ENCODE measurements around the gene SPAG6.

The SPAG6 gene

GRCh38 chr10:22322641-22323160 lies 22.6 kb upstream of the SPAG6 start:
- peak overlapping the region; percentile 81 to 86 for H3K4me3 ChIP-seq (ENCODE audit: low read length in 2 of 2)
- H3K27ac ChIP-seq (ENCODE audit: low read length) = no peak overlapping the region
- peaks cover 12% of the 10 kb centered on the region for H3K4me1 ChIP-seq (ENCODE audit: control insufficient read depth, insufficient read depth, low read length)
- H3K27me3 ChIP-seq (ENCODE audit: control insufficient read depth in 1 of 2, insufficient read depth in 2 of 2, low read length in 2 of 2) = peaks cover 0 to 2% of the 10 kb centered on the region in 2 donors
- peak overlapping the region; percentile 52 to 76 for H3K9ac ChIP-seq (ENCODE audit: low read length in 2 of 2)
- peaks cover 0 to 5% of the 10 kb centered on the region in 2 donors for H3K36me3 ChIP-seq (ENCODE audit: control insufficient read depth in 2 of 2, insufficient read depth in 2 of 2, low read length in 2 of 2)
- H3K9me3 ChIP-seq (ENCODE audit: control insufficient read depth in 2 of 2, low read length in 2 of 2) = no peaks in the 10 kb centered on the region

- Histone ChIP-seq H3K4me1 (ENCODE audit: control insufficient read depth, insufficient read depth, low read length) (peaks cover 9% of the 10 kb centered on the region), H3K36me3 (ENCODE audit: control insufficient read depth in 2 of 2, insufficient read depth in 2 of 2, low read length in 2 of 2) (peaks cover 0 to 7% of the 10 kb centered on the region in 2 donors), H3K27me3 (ENCODE audit: control insufficient read depth in 1 of 2, insufficient read depth in 2 of 2, low read length in 2 of 2) (peaks cover 0 to 2% of the 10 kb centered on the region in 2 donors), H3K4me3 (ENCODE audit: low read length in 2 of 2) (peak overlapping the region; percentile 4 to 44), H3K27ac (ENCODE audit: low read length) (no peak overlapping the region), H3K9me3 (ENCODE audit: control insufficient read depth in 2 of 2, low read length in 2 of 2) (no peaks in the 10 kb centered on the region), H3K9ac (ENCODE audit: low read length in 2 of 2) (no peak overlapping the region)
Measured at GRCh38 chr10:22323538-22324305, 21.6 kb upstream of the SPAG6 start.

GRCh38 chr10:22324413-22324812 lies 20.9 kb upstream of the SPAG6 start:
- Histone ChIP-seq H3K36me3 (ENCODE audit: control insufficient read depth in 2 of 2, insufficient read depth in 2 of 2, low read length in 2 of 2) (peaks cover 4 to 11% of the 10 kb centered on the region in 2 donors), H3K27ac (ENCODE audit: low read length) (no peak overlapping the region), H3K27me3 (ENCODE audit: control insufficient read depth in 1 of 2, insufficient read depth in 2 of 2, low read length in 2 of 2) (peaks cover 0 to 2% of the 10 kb centered on the region in 2 donors), H3K9me3 (ENCODE audit: control insufficient read depth in 2 of 2, low read length in 2 of 2) (no peaks in the 10 kb centered on the region), H3K4me3 (ENCODE audit: low read length in 2 of 2) (peak overlapping the region; percentile 73 to 85), H3K9ac (ENCODE audit: low read length in 2 of 2) (peak overlapping the region in 1 of 2 donors; percentile 65), H3K4me1 (ENCODE audit: control insufficient read depth, insufficient read depth, low read length) (peaks cover 9% of the 10 kb centered on the region)

- H3K27me3 ChIP-seq (ENCODE audit: control insufficient read depth in 1 of 2, insufficient read depth in 2 of 2, low read length in 2 of 2) = peaks cover 0 to 2% of the 10 kb centered on the region in 2 donors
- H3K4me3 ChIP-seq (ENCODE audit: low read length in 2 of 2) = peak overlapping the region; percentile 73 to 85
- H3K9ac ChIP-seq (ENCODE audit: low read length in 2 of 2) = peak overlapping the region; percentile 22 to 65
- no peaks in the 10 kb centered on the region for H3K9me3 ChIP-seq (ENCODE audit: control insufficient read depth in 2 of 2, low read length in 2 of 2)
- no peak overlapping the region for H3K27ac ChIP-seq (ENCODE audit: low read length)
- peaks cover 9% of the 10 kb centered on the region for H3K4me1 ChIP-seq (ENCODE audit: control insufficient read depth, insufficient read depth, low read length)
- H3K36me3 ChIP-seq (ENCODE audit: control insufficient read depth in 2 of 2, insufficient read depth in 2 of 2, low read length in 2 of 2) = peaks cover 7 to 16% of the 10 kb centered on the region in 2 donors
Measured at GRCh38 chr10:22324893-22325271, 20.4 kb upstream of the SPAG6 start.

- no peaks in the 10 kb centered on the region for H3K9me3 ChIP-seq (ENCODE audit: control insufficient read depth in 2 of 2, low read length in 2 of 2)
- H3K27ac ChIP-seq (ENCODE audit: low read length) = no peak overlapping the region
- H3K36me3 ChIP-seq (ENCODE audit: control insufficient read depth in 2 of 2, insufficient read depth in 2 of 2, low read length in 2 of 2) = peaks cover 8 to 19% of the 10 kb centered on the region in 2 donors
- H3K27me3 ChIP-seq (ENCODE audit: control insufficient read depth in 1 of 2, insufficient read depth in 2 of 2, low read length in 2 of 2) = peaks cover 0 to 2% of the 10 kb centered on the region in 2 donors
- H3K4me3 ChIP-seq (ENCODE audit: low read length in 2 of 2) = peak overlapping the region; percentile 73 to 85
- peak overlapping the region; percentile 22 to 65 for H3K9ac ChIP-seq (ENCODE audit: low read length in 2 of 2)
- peaks cover 9% of the 10 kb centered on the region for H3K4me1 ChIP-seq (ENCODE audit: control insufficient read depth, insufficient read depth, low read length)
Measured at GRCh38 chr10:22325272-22326144, 19.8 kb upstream of the SPAG6 start.

GRCh38 chr10:22326145-22326702 lies 19.1 kb upstream of the SPAG6 start:
- Histone ChIP-seq H3K4me1 (ENCODE audit: control insufficient read depth, insufficient read depth, low read length) (peaks cover 9% of the 10 kb centered on the region), H3K36me3 (ENCODE audit: control insufficient read depth in 2 of 2, insufficient read depth in 2 of 2, low read length in 2 of 2) (peaks cover 8 to 19% of the 10 kb centered on the region in 2 donors), H3K27me3 (ENCODE audit: control insufficient read depth in 1 of 2, insufficient read depth in 2 of 2, low read length in 2 of 2) (peaks cover 0 to 2% of the 10 kb centered on the region in 2 donors), H3K9me3 (ENCODE audit: control insufficient read depth in 2 of 2, low read length in 2 of 2) (no peaks in the 10 kb centered on the region), H3K9ac (ENCODE audit: low read length in 2 of 2) (peak overlapping the region in 1 of 2 donors; percentile 40), H3K4me3 (ENCODE audit: low read length in 2 of 2) (peak overlapping the region; percentile 56 to 67), H3K27ac (ENCODE audit: low read length) (no peak overlapping the region)

- Histone ChIP-seq H3K9me3 (ENCODE audit: control insufficient read depth in 2 of 2, low read length in 2 of 2) (no peaks in the 10 kb centered on the region), H3K27me3 (ENCODE audit: control insufficient read depth in 1 of 2, insufficient read depth in 2 of 2, low read length in 2 of 2) (peaks cover 2 to 6% of the 10 kb centered on the region in 2 donors), H3K27ac (ENCODE audit: low read length) (no peak overlapping the region), H3K4me3 (ENCODE audit: low read length in 2 of 2) (no peak overlapping the region), H3K4me1 (ENCODE audit: control insufficient read depth, insufficient read depth, low read length) (peaks cover 8% of the 10 kb centered on the region), H3K9ac (ENCODE audit: low read length in 2 of 2) (no peak overlapping the region), H3K36me3 (ENCODE audit: control insufficient read depth in 2 of 2, insufficient read depth in 2 of 2, low read length in 2 of 2) (peaks cover 8 to 19% of the 10 kb centered on the region in 2 donors)
Measured at GRCh38 chr10:22329150-22329549, 16.1 kb upstream of the SPAG6 start.

- Histone ChIP-seq H3K36me3 (ENCODE audit: control insufficient read depth in 2 of 2, insufficient read depth in 2 of 2, low read length in 2 of 2) (peaks cover 8 to 15% of the 10 kb centered on the region in 2 donors), H3K27ac (ENCODE audit: low read length) (no peak overlapping the region), H3K4me1 (ENCODE audit: control insufficient read depth, insufficient read depth, low read length) (peaks cover 20% of the 10 kb centered on the region), H3K9me3 (ENCODE audit: control insufficient read depth in 2 of 2, low read length in 2 of 2) (peaks cover 0 to 3% of the 10 kb centered on the region in 2 donors), H3K9ac (ENCODE audit: low read length in 2 of 2) (no peak overlapping the region), H3K4me3 (ENCODE audit: low read length in 2 of 2) (no peak overlapping the region), H3K27me3 (ENCODE audit: control insufficient read depth in 1 of 2, insufficient read depth in 2 of 2, low read length in 2 of 2) (peaks cover 33% of the 10 kb centered on the region in 2 donors)
Measured at GRCh38 chr10:22332116-22332692, 13.1 kb upstream of the SPAG6 start.

GRCh38 chr10:22333167-22333974 lies 11.9 kb upstream of the SPAG6 start:
- Histone ChIP-seq H3K4me1 (ENCODE audit: control insufficient read depth, insufficient read depth, low read length) (peaks cover 20% of the 10 kb centered on the region), H3K4me3 (ENCODE audit: low read length in 2 of 2) (no peak overlapping the region), H3K27ac (ENCODE audit: low read length) (no peak overlapping the region), H3K9me3 (ENCODE audit: control insufficient read depth in 2 of 2, low read length in 2 of 2) (peaks cover 0 to 3% of the 10 kb centered on the region in 2 donors), H3K27me3 (ENCODE audit: control insufficient read depth in 1 of 2, insufficient read depth in 2 of 2, low read length in 2 of 2) (peaks cover 42 to 45% of the 10 kb centered on the region in 2 donors), H3K36me3 (ENCODE audit: control insufficient read depth in 2 of 2, insufficient read depth in 2 of 2, low read length in 2 of 2) (peaks cover 8 to 12% of the 10 kb centered on the region in 2 donors), H3K9ac (ENCODE audit: low read length in 2 of 2) (no peak overlapping the region)
